HL-60 (cell line): ENCODE measurements around the gene PROM1.

Experiments
- POLR2AphosphoS5 ChIP-seq: IDR thresholded peaks from 2 replicates; pipeline ENCODE4 v1.6.1; 2012; ENCODE audit warnings: low read depth
- SPI1 ChIP-seq: IDR thresholded peaks from 2 replicates; pipeline ENCODE4 v1.6.1; 2012; ENCODE audit warnings: low read depth, mild to moderate bottlenecking, borderline replicate concordance
- TF ChIP-seq, protein P1 (sequence below): IDR thresholded peaks from one replicate; pipeline ENCODE4 v1.5.1; 2011; ENCODE audit warnings: low read length, control low read depth, inconsistent platforms; ENCODE audit not compliant: insufficient read depth

- TF ChIP-seq, protein P1, sequence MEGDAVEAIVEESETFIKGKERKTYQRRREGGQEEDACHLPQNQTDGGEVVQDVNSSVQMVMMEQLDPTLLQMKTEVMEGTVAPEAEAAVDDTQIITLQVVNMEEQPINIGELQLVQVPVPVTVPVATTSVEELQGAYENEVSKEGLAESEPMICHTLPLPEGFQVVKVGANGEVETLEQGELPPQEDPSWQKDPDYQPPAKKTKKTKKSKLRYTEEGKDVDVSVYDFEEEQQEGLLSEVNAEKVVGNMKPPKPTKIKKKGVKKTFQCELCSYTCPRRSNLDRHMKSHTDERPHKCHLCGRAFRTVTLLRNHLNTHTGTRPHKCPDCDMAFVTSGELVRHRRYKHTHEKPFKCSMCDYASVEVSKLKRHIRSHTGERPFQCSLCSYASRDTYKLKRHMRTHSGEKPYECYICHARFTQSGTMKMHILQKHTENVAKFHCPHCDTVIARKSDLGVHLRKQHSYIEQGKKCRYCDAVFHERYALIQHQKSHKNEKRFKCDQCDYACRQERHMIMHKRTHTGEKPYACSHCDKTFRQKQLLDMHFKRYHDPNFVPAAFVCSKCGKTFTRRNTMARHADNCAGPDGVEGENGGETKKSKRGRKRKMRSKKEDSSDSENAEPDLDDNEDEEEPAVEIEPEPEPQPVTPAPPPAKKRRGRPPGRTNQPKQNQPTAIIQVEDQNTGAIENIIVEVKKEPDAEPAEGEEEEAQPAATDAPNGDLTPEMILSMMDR, result no peak
- TF ChIP-seq POLR2AphosphoS5, result no peak
- TF ChIP-seq SPI1, result no peak
Observed at GRCh38 chr4:16051980-16052379, 31.8 kb downstream of the PROM1 start.
